PC-3 (cell line): ENCODE results near the gene STX5. TPM values are rescaled to one million over a fixed set of nuclear protein-coding genes. Genes with fewer than 3 reads are reported as not detected.
"Not testable (repeated sequence)": the region's sequence is repeated elsewhere in the genome, so short reads cannot be mapped to it uniquely, and the experiment has no call there.

Experiments used
- ATAC-seq: fragments of 200-7000 bp; cut with Tn5 transposase; 2 replicates; pipeline ENCODE4 v1.9.1; 2020; ENCODE audit warnings: mild to moderate bottlenecking, moderate library complexity
- BruUV-seq: library from RNA; stranded (reverse); fragments of 400-500 nt; replicated peaks from 2 replicates; lab custom pipeline; 2021; lab: Mats Ljungman, UMichigan
- CTCF ChIA-PET: fragments of 300-600 bp; sonication (Branson Sonifier 250); formaldehyde crosslinking; loops from one replicate; lab custom pipeline; 2022; ENCODE audit warnings: antibody characterized with exemption; lab: Charles Lee
- POLR2A ChIA-PET: fragments of 300-600 bp; sonication (Branson Sonifier 250); formaldehyde crosslinking; loops from one replicate; lab custom pipeline; 2022; ENCODE audit warnings: antibody characterized with exemption; ENCODE audit not compliant: unreplicated experiment; lab: Charles Lee
- DNase-seq: peaks from one replicate; pipeline ENCODE4 v3.0.0-alpha.2; 2015
- H2AFZ ChIP-seq: fragments of 300-600 bp; sonication (generic); 2 replicates; pipeline ENCODE4 v1.6.0; 2016; ENCODE audit warnings: antibody characterized with exemption, low read length
- H3F3A ChIP-seq: fragments of 300-600 bp; sonication (generic); one replicate; pipeline ENCODE4 v1.6.0; 2017; ENCODE audit warnings: antibody characterized with exemption, low read length, control low read depth, mild to moderate bottlenecking; ENCODE audit not compliant: unreplicated experiment
- H3K27ac ChIP-seq: fragments of 300-600 bp; sonication (generic); 2 replicates; pipeline ENCODE4 v1.5.1; 2016; ENCODE audit warnings: mild to moderate bottlenecking, low read length
- H3K27me3 ChIP-seq: fragments of 300-600 bp; sonication (generic); 2 replicates; pipeline ENCODE4 v1.6.1; 2016; ENCODE audit warnings: low read length, mixed read lengths
- H3K36me3 ChIP-seq: fragments of 300-600 bp; sonication (generic); 2 replicates; pipeline ENCODE4 v1.6.1; 2016; ENCODE audit warnings: low read depth, mixed run types, low read length, mixed read lengths
- H3K4me1 ChIP-seq: fragments of 300-600 bp; sonication (generic); 2 replicates; pipeline ENCODE4 v1.5.1; 2016; ENCODE audit warnings: low read length; ENCODE audit not compliant: insufficient read depth
- H3K4me2 ChIP-seq: fragments of 300-600 bp; sonication (generic); 2 replicates; pipeline ENCODE4 v1.6.0; 2016; ENCODE audit warnings: low read length
- H3K4me3 ChIP-seq: fragments of 300-600 bp; sonication (generic); 2 replicates; pipeline ENCODE4 v1.5.1; 2016; ENCODE audit warnings: mild to moderate bottlenecking, low read length, mixed read lengths
- H3K79me2 ChIP-seq: fragments of 300-600 bp; sonication (generic); 2 replicates; pipeline ENCODE4 v1.6.1; 2017; ENCODE audit warnings: low read length, mixed read lengths
- H3K9ac ChIP-seq: fragments of 300-600 bp; sonication (generic); 2 replicates; pipeline ENCODE4 v1.6.0; 2016; ENCODE audit warnings: mild to moderate bottlenecking, low read length
- H3K9me2 ChIP-seq: fragments of 300-600 bp; sonication (generic); replicated peaks from 2 replicates; pipeline ENCODE4 v1.6.1; 2016; ENCODE audit warnings: mixed run types, low read length, mixed read lengths
- H3K9me3 ChIP-seq: fragments of 300-600 bp; sonication (generic); 2 replicates; pipeline ENCODE4 v1.6.1; 2016; ENCODE audit warnings: low read length, mixed read lengths
- H4K20me1 ChIP-seq: fragments of 300-600 bp; sonication (generic); 2 replicates; pipeline ENCODE4 v1.6.1; 2016; ENCODE audit warnings: low read length, mixed read lengths
- CTCF ChIP-seq: fragments of 300-600 bp; sonication (generic); conservative IDR thresholded peaks from 2 replicates; pipeline ENCODE4 v1.5.1; 2017; ENCODE audit warnings: antibody characterized with exemption, low read depth, mild to moderate bottlenecking, low read length
- EZH2 ChIP-seq: fragments of 300-600 bp; sonication (generic); IDR thresholded peaks from one replicate; pipeline ENCODE4 v1.6.1; 2017; ENCODE audit warnings: antibody characterized with exemption, mild to moderate bottlenecking, low read length; ENCODE audit not compliant: unreplicated experiment
- EZH2phosphoT487 ChIP-seq: fragments of 300-600 bp; sonication (generic); IDR thresholded peaks from 2 replicates; pipeline ENCODE4 v1.6.1; 2018; ENCODE audit warnings: mild to moderate bottlenecking, antibody characterized with exemption, low read length, borderline replicate concordance
- intact Hi-C: fragments of 100-400 bp; cut with micrococcal nuclease; formaldehyde crosslinking; loops from 2 replicates; pipeline ENCODE4 v1.9.0; 2023
- total RNA-seq: library from RNA; depleted of rRNA; stranded (reverse); fragments of >200 nt; gene quantifications from 2 replicates; pipeline ENCODE4 v1.2.3, GENCODE V29; 2014

Gene STX5
- total RNA-seq, 1 experiment from 2014 or later = 48.2 TPM

DNA sequence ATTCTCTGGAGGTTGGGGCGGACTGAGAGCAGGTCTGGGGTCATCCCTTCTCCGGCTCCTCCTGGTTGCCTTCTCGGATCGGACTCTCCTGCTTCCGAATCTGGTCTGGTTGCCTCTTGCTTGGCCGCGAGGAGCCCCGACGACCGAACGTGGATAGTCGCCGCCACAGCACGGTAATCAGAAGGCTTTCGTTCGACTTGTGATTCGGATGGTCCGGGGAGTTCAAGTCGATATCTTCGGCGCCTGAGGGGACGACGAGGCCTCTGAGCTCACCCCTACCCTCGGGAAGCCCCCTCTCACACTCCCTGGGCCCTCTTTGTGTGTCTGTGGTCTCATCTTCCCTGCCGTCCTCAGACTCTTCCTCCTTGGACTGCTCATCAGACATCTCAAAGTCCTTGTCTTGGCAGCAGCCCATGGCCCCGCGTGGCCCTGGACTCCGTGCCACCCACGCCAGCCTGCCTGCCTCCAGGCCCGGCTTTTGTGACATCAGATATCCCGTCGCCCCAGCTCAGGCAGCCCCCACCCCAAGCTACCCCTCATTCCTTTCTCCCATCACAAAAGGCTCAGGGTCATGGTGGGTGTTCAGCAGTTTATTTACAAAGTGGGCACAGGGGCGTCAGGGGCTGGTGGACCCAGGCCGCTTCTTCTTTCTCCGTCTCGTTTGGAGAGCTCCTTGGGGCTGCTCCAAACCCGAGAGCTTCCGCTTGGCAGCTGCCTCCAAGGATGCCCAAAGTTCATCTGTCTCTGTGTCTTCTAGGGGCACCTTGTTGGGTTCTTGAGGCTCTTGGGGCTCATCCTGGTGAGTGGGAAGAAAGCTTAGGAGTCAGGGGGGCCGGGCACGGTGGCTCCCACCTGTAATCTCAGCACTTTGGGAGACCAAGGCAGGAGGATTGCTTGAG lies 734 bp upstream of the STX5 start, which contains the start of gene TEX54:
Gene TEX54, minus strand, starts transcription at position 506 of the 899 bp plus-strand sequence.
- ATAC-seq (peak; percentile 20), DNase-seq (no peak)
- TF ChIP-seq EZH2phosphoT487 (no peak), CTCF (no peak), EZH2 (no peak)
- Histone ChIP-seq H3K4me2 (peak within 1 kb of the TSS; percentile 99), H3K9me2 (no peaks in the 10 kb centered on the region), H3F3A (no peaks in the 10 kb centered on the region), H4K20me1 (0 out of 2 replicates have a peak, but pooled peaks cover 12% of the 10 kb centered on the region), H3K27ac (peak within 1 kb of the TSS; percentile 75), H3K36me3 (peaks cover 36% of the 10 kb centered on the region), H3K4me1 (peaks cover 22% of the 10 kb centered on the region), H3K27me3 (no peaks in the 10 kb centered on the region), H2AFZ (peak within 1 kb of the TSS; percentile 72), H3K9ac (peak within 1 kb of the TSS; percentile 85), H3K9me3 (no peaks in the 10 kb centered on the region), H3K4me3 (peak within 1 kb of the TSS; percentile 91), H3K79me2 (peaks cover 59% of the 10 kb centered on the region)
- ChIA-PET POLR2A (interaction anchor here (0.7 to 1.5 kb wide), 3 partner anchors 8 to 835 kb away, joined by 9 to 18 read pairs (median 11); partner anchors contain the start of gene ZBTB3), CTCF (interaction anchor here (1.0 kb wide), 1 partner anchor 21 kb away, joined by 5 read pairs; no protein-coding TSS in a partner anchor)
- TSS peak; percentile 87 for BruUV-seq
- intact Hi-C loops = loop anchor here (1.0 to 2.0 kb wide), 2 partner anchors 9 to 48 kb away; partner anchors contain the start of gene SLC3A2

- ATAC-seq (peak; percentile 0), DNase-seq (no peak)
- Histone ChIP-seq H3K9me3 (no peaks in the 10 kb centered on the region), H3K27me3 (no peaks in the 10 kb centered on the region), H3K4me2 (peak overlapping the region; percentile 99), H4K20me1 (0 out of 2 replicates have a peak, but pooled peaks cover 16% of the 10 kb centered on the region), H2AFZ (peak overlapping the region; percentile 72), H3K4me1 (peaks cover 22% of the 10 kb centered on the region), H3K9me2 (no peaks in the 10 kb centered on the region), H3K27ac (no peak overlapping the region), H3K36me3 (peaks cover 39% of the 10 kb centered on the region), H3K4me3 (peak overlapping the region; percentile 91), H3K79me2 (peaks cover 48% of the 10 kb centered on the region), H3F3A (no peaks in the 10 kb centered on the region), H3K9ac (peak overlapping the region; percentile 85)
- TF ChIP-seq EZH2 = no peak
- no peak for TF ChIP-seq CTCF
- TF ChIP-seq EZH2phosphoT487 = no peak
- POLR2A ChIA-PET = interaction anchor here (0.9 to 1.5 kb wide), 2 partner anchors 10 to 43 kb away, joined by 3 to 18 read pairs; no protein-coding TSS in a partner anchor
- CTCF ChIA-PET = interaction anchor here (0.6 to 0.8 kb wide), 2 partner anchors 44 to 50 kb away, joined by 3 read pairs; no protein-coding TSS in a partner anchor
- intact Hi-C loops = loop anchor here (2.0 kb wide), 1 partner anchor 44 kb away; the partner anchor contains the start of gene TMEM179B
- BruUV-seq = no TSS peak
Observed at GRCh38 chr11:62830904-62831519, 839 bp downstream of the STX5 start.

GRCh38 chr11:62828130-62828529 lies 3.7 kb downstream of the STX5 start:
- CTCF ChIA-PET = not testable (repeated sequence)
- H3K79me2 ChIP-seq = peaks cover 35% of the 10 kb centered on the region

More at GRCh38 chr11:62828130-62828529, 3.7 kb downstream of the STX5 start:
- POLR2A ChIA-PET, H3K27me3 ChIP-seq, H3K27ac ChIP-seq, H3K9me3 ChIP-seq, H3K4me2 ChIP-seq, H2AFZ ChIP-seq, DNase-seq, H3K4me3 ChIP-seq, H3K9me2 ChIP-seq, intact Hi-C loops, BruUV-seq, ATAC-seq, H3F3A ChIP-seq, H3K9ac ChIP-seq: not testable (repeated sequence)
- H4K20me1 ChIP-seq = 0 out of 2 replicates have a peak, but pooled peaks cover 16% of the 10 kb centered on the region
- peaks cover 14% of the 10 kb centered on the region for H3K4me1 ChIP-seq
- H3K36me3 ChIP-seq = peaks cover 37% of the 10 kb centered on the region
